IPS-15b (cell line): ENCODE results near the gene CNTN1.

Source experiments
- H3K27me3 ChIP-seq: one replicate; pipeline ENCODE4 v1.6.1; 2013; ENCODE audit warnings: low read length; ENCODE audit not compliant: control insufficient read depth, insufficient read depth
- H3K36me3 ChIP-seq: one replicate; pipeline ENCODE4 v1.6.1; 2013; ENCODE audit warnings: low read length; ENCODE audit not compliant: control insufficient read depth, insufficient read depth
- H3K4me1 ChIP-seq: one replicate; pipeline ENCODE4 v1.6.1; 2013; ENCODE audit warnings: mild to moderate bottlenecking, low read length; ENCODE audit not compliant: control insufficient read depth, insufficient read depth
- H3K4me3 ChIP-seq: one replicate; pipeline ENCODE4 v1.5.1; 2013; ENCODE audit warnings: low read depth, low read length
- H3K9ac ChIP-seq: one replicate; pipeline ENCODE4 v1.6.1; 2013; ENCODE audit warnings: low read depth, mild to moderate bottlenecking, low read length
- H3K9me3 ChIP-seq: one replicate; pipeline ENCODE4 v1.6.1; 2013; ENCODE audit warnings: mild to moderate bottlenecking, low read length; ENCODE audit not compliant: control insufficient read depth, insufficient read depth

Gene CNTN1

GRCh38 chr12:40942326-40942725, 250.1 kb downstream of the CNTN1 start:
- no peaks in the 10 kb centered on the region for H3K27me3 ChIP-seq
- no peak overlapping the region for H3K4me3 ChIP-seq
- no peaks in the 10 kb centered on the region for H3K4me1 ChIP-seq
- no peaks in the 10 kb centered on the region for H3K36me3 ChIP-seq
- no peak overlapping the region for H3K9ac ChIP-seq
- no peaks in the 10 kb centered on the region for H3K9me3 ChIP-seq

DNA sequence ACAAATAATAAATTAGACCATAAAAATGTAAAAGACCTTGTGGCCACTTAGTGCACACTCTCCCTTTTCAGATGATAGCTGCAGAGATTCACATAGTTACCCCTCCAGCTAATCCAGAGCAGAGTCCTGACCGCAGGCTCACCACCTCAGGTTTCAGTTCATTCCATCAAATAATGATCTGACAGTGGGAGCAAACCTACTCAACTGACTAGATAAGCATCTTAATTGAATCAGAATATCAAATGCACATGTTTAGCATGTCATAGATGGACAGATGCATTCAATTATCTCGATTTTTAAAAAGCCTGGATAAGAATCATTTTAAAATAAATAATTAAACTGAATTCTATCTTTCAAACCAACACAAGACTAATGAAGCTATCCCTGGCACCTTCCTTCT, 253.5 kb downstream of the CNTN1 start:
- no peak overlapping the region for H3K4me3 ChIP-seq
- H3K4me1 ChIP-seq: no peaks in the 10 kb centered on the region
- no peaks in the 10 kb centered on the region for H3K36me3 ChIP-seq
- no peaks in the 10 kb centered on the region for H3K9me3 ChIP-seq
- H3K9ac ChIP-seq: no peak overlapping the region
- H3K27me3 ChIP-seq: no peaks in the 10 kb centered on the region

GRCh38 chr12:40946612-40947194, 254.5 kb downstream of the CNTN1 start:
- no peaks in the 10 kb centered on the region for H3K9me3 ChIP-seq
- H3K9ac ChIP-seq: no peak overlapping the region
- H3K27me3 ChIP-seq: no peaks in the 10 kb centered on the region
- H3K4me1 ChIP-seq: no peaks in the 10 kb centered on the region
- no peaks in the 10 kb centered on the region for H3K36me3 ChIP-seq
- H3K4me3 ChIP-seq: no peak overlapping the region

- Histone ChIP-seq H3K36me3 (no peaks in the 10 kb centered on the region), H3K9ac (no peak overlapping the region), H3K27me3 (no peaks in the 10 kb centered on the region), H3K9me3 (no peaks in the 10 kb centered on the region), H3K4me3 (no peak overlapping the region), H3K4me1 (no peaks in the 10 kb centered on the region)
Observed at GRCh38 chr12:40947797-40948196, 255.6 kb downstream of the CNTN1 start.

DNA sequence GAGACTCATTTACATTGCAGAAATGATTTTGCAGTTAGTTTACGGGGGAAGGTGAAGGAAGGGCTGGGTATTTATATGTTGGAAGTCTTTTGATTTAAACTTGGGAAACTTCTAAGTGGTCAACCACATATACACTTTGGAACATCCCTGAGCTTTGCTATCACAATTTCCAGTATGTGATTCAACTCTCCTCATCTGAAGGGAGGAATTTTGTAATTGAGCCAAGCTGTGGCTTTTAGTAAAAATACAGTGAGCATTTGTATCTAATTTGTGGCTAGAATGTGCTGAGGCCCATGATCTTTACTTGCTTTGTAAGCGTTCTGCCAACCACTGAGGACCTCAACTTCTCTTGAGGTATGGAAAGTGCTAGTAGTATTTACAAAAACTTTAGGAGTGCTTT, 260.8 kb downstream of the CNTN1 start:
- H3K36me3 ChIP-seq: no peaks in the 10 kb centered on the region
- no peaks in the 10 kb centered on the region for H3K9me3 ChIP-seq
- H3K4me1 ChIP-seq: no peaks in the 10 kb centered on the region
- H3K4me3 ChIP-seq: no peak overlapping the region
- no peak overlapping the region for H3K9ac ChIP-seq
- no peaks in the 10 kb centered on the region for H3K27me3 ChIP-seq

- no peak overlapping the region for H3K4me3 ChIP-seq
- H3K36me3 ChIP-seq: no peaks in the 10 kb centered on the region
- no peaks in the 10 kb centered on the region for H3K4me1 ChIP-seq
- no peak overlapping the region for H3K9ac ChIP-seq
- H3K9me3 ChIP-seq: no peaks in the 10 kb centered on the region
- no peaks in the 10 kb centered on the region for H3K27me3 ChIP-seq
Observed at GRCh38 chr12:40957417-40957816, 265.2 kb downstream of the CNTN1 start.

DNA sequence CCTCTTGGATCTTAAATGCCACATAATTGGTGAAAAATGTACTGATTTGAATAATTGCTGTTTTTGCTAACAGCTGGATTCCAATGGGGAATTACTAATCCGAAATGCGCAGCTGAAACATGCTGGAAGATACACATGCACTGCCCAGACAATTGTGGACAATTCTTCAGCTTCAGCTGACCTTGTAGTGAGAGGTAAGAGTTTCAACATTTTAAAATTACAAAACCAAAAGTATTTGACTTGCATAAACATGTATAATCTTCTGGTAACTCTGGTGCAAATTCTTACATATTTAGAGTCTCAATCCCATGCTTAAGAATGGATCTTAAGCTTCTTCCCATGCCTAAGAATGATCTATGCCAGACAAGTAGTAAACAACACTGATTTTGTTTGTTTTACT, 266.8 kb downstream of the CNTN1 start:
- no peaks in the 10 kb centered on the region for H3K9me3 ChIP-seq
- no peaks in the 10 kb centered on the region for H3K27me3 ChIP-seq
- no peak overlapping the region for H3K9ac ChIP-seq
- no peak overlapping the region for H3K4me3 ChIP-seq
- no peaks in the 10 kb centered on the region for H3K36me3 ChIP-seq
- no peaks in the 10 kb centered on the region for H3K4me1 ChIP-seq

GRCh38 chr12:40963751-40964150, 271.5 kb downstream of the CNTN1 start:
- Histone ChIP-seq H3K9ac (no peak overlapping the region), H3K9me3 (no peaks in the 10 kb centered on the region), H3K4me1 (no peaks in the 10 kb centered on the region), H3K27me3 (no peaks in the 10 kb centered on the region), H3K4me3 (no peak overlapping the region), H3K36me3 (no peaks in the 10 kb centered on the region)

- Histone ChIP-seq H3K9ac (no peak overlapping the region), H3K4me1 (no peaks in the 10 kb centered on the region), H3K4me3 (no peak overlapping the region), H3K36me3 (no peaks in the 10 kb centered on the region), H3K9me3 (no peaks in the 10 kb centered on the region), H3K27me3 (no peaks in the 10 kb centered on the region)
Observed at GRCh38 chr12:40969796-40970195, 277.6 kb downstream of the CNTN1 start.

GRCh38 chr12:40970320-40970907, 278.2 kb downstream of the CNTN1 start:
- no peaks in the 10 kb centered on the region for H3K4me1 ChIP-seq
- H3K36me3 ChIP-seq: no peaks in the 10 kb centered on the region

GRCh38 chr12:40971911-40972310, 279.7 kb downstream of the CNTN1 start:
- H3K9me3 ChIP-seq: no peaks in the 10 kb centered on the region
- H3K27me3 ChIP-seq: no peaks in the 10 kb centered on the region
- H3K4me3 ChIP-seq: no peak overlapping the region
- H3K4me1 ChIP-seq: peaks cover 4% of the 10 kb centered on the region
- H3K9ac ChIP-seq: no peak overlapping the region
- H3K36me3 ChIP-seq: no peaks in the 10 kb centered on the region

More at GRCh38 chr12:40970320-40970907, 278.2 kb downstream of the CNTN1 start:
- Histone ChIP-seq H3K9ac (no peak overlapping the region), H3K4me3 (no peak overlapping the region), H3K9me3 (no peaks in the 10 kb centered on the region), H3K27me3 (no peaks in the 10 kb centered on the region)

DNA sequence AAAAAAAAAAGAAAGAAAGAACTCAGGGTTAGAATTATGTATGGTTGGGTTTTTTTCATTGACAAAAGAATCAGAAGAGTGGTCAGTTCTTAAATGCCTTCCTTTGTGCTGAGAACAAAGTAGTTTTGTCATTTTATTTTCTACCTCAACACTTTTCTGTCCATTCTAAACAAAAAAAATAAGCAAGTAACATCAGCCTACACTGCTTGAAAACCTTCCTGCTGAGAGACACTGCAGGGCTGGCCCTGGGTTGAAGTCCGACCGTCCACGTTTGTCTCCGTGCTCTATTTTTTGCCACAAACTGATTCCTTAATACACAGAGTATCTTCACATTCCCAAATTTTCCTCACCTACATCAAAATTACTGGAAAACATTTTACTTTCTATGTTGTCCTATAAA, 284.3 kb downstream of the CNTN1 start:
- Histone ChIP-seq H3K9me3 (no peaks in the 10 kb centered on the region), H3K4me3 (no peak overlapping the region), H3K9ac (no peak overlapping the region), H3K36me3 (no peaks in the 10 kb centered on the region), H3K4me1 (peaks cover 4% of the 10 kb centered on the region), H3K27me3 (no peaks in the 10 kb centered on the region)
